ENCODE data around the gene SGMS2.
A peak's percentile ranks its signal among the peaks of the same experiment; 100 is the strongest.
"Not testable (repeated sequence)": the region's sequence is repeated elsewhere in the genome, so short reads cannot be mapped to it uniquely, and the experiment has no call there.

The SGMS2 gene

DNA sequence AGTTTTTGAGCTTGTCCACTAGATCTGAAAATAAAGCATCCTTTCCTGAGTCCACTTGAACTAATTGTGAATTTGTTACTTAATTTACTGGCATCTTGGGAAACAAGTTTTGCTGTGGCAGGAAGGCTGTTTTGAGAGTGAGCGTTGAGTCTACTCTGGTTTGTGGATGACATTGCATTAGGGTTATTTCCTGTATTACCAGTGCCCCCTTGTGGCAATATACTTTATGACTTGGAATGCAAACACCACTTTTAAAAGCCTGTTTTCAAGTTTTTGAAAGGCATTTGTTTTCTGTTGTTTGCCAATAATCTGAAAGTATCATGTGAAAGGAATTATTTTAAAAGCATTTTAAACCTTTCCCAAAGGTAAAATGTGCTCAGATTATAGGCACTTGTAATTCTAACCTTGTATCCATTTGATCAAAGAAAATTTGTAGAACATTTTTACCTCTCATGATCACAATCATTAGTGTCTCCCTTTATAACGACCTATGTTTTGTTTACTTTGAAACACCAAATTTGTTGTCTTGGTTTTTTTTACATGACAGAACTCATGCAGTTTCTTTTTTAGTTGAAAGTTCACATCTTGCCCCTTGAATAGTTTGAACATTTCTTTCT lies 88.7 kb downstream of the SGMS2 start:
- peak; percentile 49 for DNase-seq (ENCODE audit: low spot score)

DNA sequence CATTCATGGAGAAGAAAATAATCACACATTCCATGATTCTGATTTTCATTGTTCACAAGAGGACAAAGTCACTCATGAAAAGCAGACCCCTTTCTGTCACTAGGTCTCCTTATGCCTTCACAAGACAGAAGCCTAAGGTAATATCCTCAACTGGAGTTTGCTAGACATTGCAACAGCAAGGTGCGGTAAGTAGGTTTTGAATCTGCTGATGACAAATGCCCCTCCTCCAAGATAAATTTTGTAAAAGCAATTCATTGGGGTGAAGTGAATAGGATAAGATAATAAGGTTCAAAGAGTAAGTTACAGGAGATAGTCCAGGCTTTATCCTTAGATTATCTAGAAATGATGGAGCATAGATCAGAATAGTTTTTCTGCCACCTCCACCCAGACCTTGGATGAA lies 90.5 kb downstream of the SGMS2 start:
- DNase-seq (ENCODE audit: low spot score), result no peak

DNA sequence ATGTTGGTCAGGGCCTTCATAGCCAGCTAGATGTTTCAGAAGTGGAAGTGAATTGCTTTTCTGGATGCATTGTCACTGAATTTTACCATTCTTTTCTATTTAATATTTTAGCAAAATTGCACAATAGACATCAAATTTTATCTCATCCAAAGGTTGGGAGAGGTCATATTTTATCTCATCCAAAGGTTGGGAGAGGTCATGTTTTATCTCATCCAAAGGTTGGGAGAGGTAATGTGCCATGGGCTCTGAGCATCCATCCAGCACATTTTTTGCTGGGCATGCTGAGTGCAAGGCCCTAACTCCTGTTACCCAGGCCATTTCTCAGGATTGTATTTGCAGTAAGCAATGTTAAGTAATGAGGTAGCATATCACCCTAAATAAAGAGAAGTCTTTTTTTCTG lies 91.9 kb downstream of the SGMS2 start:
- no peak for DNase-seq (ENCODE audit: low spot score)

DNA sequence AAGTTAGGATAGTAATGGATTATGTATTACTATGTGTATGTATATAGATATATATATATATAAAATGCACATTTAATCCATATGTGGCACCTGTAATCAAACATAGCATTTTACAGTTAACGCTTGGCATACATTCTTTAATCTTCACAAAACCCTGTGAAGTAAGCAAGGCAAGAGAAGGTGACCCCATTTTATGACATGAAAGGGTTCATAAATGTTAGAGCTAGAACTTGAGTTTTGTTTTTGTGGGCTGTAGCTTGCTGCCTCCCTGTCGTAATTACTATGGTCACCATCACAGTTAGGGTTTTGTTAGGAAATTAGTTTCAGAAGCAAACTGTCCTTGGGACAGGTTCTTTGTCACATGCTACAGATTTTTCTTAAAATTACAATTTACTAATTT lies 92.8 kb downstream of the SGMS2 start:
- DNase-seq (ENCODE audit: low spot score), result no peak

DNA sequence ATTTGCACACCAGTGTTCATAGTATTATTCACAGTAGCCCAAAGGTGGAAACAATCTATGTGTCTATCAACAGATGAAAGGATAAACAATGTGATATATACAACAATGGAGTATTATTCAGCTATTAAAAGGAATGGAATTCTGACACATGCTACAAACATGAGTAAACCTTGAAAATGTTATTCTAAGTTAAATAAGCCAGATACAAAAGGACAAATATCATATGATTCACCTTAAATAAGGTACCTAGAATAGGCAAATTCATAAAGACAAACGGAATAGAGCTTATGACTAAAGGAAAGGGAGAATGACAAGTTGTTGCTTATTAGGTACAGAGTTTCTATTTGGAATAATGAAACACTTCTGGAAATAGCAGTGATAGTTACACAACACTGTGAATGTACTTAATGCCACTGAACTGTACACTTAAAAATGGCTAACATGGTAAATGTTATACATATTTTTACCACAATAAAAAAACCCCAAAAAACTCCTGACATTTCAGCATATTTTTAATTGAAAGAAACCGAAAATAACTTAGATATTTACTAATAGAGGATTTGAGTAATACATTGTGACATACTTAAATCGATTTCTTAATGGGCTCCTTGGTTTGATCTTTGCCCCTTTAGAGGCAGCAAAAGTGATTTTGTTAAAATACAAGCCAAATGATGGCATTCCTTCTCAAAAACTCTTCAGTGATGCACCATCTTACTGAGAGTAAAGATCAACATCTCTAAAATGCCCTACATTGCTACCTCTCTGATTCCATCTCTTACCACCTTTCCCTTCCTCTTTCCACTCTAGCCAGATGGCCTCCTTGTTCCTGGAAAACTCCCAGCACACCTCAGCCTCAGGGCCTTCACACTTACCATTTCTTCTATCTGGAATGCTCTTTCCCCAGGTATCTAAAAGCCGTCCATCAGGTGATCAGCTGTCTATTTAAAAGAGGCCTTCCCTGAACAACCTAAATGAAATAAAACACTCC lies 98.0 kb downstream of the SGMS2 start:
- DNase-seq (ENCODE audit: low spot score), result no peak

DNA sequence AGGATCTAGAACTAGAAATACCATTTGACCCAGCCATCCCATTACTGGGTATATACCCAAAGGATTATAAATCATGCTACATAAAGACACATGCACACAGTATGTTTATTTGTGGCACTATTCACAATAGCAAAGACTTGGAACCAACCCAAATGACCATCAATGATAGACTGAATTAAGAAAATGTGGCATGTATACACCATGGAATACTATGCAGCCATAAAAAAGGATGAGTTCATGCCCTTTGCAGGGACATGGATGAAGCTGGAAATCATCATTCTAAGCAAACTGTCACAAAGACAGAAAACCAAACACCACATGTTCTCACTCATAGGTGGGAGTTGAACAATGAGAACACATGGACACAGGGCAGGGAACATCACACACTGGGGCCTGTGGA lies 101.0 kb downstream of the SGMS2 start:
- DNase-seq (ENCODE audit: low spot score), result not testable (repeated sequence)

DNA sequence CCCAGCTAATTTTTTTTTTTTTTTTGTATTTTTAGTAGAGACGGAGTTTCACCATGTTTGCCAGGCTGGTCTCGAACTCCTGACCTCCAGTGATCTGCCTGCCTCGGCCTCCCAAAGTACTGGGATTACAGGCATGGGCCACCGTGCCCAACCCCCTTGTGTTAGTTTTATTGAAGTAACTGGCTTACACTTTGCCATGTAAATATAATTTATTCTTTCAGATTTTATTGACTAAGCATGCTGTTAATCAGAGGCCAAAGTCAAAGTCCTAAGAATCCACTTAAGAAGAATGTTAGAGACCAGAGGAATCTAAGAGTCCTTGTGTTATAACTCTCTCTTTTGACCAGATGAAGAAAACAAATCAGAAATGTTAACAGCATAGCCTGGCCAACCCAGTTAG lies 102.1 kb downstream of the SGMS2 start:
- DNase-seq (ENCODE audit: low spot score), result not testable (repeated sequence)

DNA sequence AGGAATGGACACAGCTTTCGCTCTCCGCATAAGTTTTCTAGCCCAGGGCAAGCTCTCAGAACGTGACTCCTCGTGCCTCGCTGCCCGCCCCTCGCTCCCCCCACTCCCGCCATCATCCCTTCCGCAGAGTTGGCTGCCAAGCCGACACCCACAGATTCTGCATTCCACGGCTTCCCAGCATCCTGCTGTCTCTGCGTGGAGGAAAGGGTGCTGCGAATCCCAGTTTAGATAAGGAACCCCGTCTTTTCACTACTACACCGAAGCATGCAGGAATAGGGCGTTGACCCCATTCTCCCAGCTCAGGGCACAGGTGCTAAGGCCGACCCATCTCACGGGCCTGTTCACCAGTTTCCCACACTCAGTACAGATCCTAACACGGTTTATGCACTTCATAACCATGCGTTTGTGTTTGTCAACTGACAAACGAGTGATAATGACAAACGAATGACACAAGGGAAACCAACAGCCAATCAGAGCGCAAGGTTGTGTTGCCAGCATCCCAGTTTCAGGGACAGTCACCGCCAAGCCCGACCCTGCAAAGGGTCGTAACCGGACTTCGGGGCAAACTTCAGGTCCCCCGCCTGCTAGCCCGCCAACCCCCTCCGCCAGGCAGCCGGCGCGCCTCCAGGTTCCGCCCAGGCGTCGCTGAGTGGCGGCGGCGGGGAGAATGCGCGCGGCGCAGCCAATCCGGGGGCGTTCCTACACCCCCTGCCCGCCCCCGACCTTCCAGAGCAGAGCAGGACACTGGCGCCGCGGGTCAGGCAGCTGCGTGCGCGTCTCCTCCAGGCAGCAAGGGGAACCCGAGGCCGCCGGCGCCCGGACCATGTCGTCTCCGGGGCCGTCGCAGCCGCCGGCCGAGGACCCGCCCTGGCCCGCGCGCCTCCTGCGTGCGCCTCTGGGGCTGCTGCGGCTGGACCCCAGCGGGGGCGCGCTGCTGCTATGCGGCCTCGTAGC lies 106.4 kb downstream of the SGMS2 start, which contains the start of gene CYP2U1:
TSS of gene CYP2U1 (plus strand) at position 729 of the 954 bp plus-strand sequence. CDS start at position 824, 95 bp downstream.
- DNase-seq (ENCODE audit: low spot score), result peak; percentile 95

DNA sequence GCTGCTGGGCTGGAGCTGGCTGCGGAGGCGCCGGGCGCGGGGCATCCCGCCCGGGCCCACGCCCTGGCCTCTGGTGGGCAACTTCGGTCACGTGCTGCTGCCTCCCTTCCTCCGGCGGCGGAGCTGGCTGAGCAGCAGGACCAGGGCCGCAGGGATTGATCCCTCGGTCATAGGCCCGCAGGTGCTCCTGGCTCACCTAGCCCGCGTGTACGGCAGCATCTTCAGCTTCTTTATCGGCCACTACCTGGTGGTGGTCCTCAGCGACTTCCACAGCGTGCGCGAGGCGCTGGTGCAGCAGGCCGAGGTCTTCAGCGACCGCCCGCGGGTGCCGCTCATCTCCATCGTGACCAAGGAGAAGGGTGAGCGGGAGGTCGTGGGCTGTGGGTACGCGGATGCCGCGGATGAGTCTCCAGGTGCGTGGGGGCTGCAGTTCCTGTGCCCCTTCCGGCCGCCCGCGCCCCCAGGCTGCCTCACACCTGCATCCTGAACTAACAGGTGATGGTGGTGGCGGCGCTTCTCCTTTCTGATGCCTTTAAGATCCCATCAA lies 107.1 kb downstream of the SGMS2 start:
- peak; percentile 10 for DNase-seq (ENCODE audit: low spot score)

DNA sequence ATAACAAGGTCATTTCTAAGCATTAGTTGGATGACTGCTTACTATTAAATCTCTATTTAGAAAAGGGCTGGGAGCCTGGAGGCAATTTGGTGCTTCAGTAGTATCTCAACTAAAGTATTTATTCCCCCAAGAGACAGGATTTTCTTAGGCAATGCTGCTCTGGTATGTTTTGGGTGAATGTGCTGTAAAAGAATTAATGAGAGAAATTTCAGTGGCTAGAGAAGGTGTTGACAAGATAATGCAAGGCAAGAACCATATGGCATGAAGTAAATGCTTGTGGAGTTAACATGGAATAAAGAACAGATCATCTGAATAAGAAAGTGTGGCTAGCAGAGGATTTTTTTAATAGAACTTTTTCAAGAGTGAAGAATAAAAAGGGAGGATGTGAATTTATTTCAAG lies 110.5 kb downstream of the SGMS2 start:
- DNase-seq (ENCODE audit: low spot score), result no peak

DNA sequence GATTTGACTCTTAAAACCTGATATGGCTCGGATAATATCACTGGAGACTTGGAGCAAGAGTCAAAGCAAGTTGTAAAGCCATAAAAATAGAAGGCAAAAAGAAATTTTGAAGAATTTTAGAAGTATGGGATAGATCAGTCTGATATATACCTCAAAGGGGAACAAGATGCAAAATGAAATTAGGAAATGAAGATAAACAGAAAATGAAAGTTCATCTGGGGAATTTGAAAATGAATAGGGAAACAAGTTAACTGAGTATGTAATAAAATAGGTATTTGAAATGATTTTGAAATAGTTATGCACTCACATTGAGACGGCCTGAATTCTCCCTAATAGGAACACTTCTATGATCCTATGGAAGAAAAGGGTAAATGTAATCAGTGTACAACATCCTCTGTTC lies 112.3 kb downstream of the SGMS2 start:
- no peak for DNase-seq (ENCODE audit: low spot score)

DNA sequence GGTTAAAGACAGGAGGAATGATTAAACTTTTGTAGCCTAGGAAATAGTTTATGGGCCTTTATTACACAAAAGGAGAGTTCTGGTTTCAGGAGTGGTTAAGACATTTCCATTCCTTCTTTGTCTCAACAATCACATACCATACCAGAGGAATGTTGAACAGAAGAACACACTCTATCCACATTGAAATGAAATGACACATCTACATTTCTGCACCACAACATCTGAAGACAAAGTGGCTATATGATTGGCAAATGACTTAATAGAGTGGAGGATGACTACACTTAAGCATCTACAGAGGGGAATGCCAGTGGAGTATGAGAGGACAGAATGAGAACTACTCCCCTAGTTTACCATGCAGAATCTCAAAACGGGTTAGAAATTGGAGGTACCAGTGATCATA lies 114.6 kb downstream of the SGMS2 start:
- no peak for DNase-seq (ENCODE audit: low spot score)

DNA sequence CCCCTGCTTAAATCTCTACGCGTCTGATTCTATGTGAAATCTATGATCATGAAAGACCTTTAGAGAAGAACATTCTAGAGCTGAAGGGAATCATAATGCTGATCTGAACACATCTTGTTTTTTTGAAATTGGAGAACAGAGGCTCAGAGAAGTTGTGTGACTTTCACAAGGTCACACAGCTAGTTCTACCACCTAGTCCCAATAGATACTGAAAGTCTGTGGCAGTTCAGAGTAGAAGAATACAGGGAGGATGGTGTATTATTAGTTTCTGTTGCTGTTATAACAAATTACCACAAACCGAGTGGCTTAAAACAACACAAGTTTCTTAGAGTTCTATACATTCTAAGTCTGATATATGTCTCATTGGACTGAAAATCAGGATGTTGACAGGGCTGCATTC lies 121.1 kb downstream of the SGMS2 start:
- no peak for DNase-seq (ENCODE audit: low spot score)

DNA sequence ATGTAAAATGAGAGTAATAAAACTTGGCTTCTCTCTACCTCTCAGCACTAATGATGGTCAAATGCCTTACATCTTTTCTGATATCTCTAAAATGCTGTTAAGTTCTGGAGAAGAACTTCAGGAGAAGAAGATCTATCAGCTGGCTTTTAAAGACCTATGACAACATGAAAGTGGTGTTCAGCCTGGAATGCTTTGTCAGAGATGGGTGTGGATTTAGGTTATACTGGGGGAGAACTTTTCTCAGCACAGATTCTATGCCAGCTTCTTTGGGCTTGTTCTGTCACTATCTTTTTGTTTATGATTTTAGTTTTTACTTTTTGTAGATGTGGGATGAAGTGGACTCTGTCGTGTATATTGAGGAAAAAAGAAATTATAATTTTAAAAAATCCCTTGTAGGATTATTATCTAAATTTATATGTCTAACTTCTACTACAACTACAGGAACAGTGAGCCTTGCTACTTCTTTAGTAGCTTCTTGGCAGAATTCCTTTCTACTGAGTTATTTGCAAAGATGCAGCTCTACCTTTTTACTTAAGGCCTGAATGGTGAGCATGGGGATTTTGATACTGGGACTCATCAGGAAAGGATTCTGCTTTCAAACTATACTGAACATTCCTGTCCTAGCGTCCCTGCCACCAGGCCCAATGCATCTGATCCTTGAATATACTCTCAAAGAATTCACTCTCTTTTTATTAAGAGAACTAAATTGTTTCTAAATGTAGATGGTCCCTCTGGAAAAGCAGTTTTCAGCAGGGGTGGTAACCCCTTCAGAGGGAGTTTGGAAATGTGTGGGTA lies 126.2 kb downstream of the SGMS2 start:
- no peak for DNase-seq (ENCODE audit: low spot score)

DNA sequence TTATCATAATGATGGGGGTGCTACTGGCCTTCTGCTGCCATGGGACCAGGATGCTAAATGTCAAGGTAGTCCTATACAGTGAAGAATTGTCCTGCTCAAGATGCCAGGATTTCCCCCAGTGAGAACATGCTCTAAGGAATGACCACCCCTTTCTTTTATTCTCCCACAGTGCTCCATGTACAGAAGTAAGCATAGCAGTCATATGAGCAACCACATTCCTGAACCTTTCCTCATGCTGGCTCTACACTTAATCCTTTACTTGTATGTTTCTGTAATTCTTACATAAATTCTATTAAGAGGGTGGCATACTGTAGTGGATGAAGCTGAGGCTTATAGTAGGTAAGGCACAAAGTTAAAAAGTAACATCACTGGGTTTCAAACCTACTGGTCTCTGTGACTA lies 126.8 kb downstream of the SGMS2 start:
- DNase-seq (ENCODE audit: low spot score), result no peak

DNA sequence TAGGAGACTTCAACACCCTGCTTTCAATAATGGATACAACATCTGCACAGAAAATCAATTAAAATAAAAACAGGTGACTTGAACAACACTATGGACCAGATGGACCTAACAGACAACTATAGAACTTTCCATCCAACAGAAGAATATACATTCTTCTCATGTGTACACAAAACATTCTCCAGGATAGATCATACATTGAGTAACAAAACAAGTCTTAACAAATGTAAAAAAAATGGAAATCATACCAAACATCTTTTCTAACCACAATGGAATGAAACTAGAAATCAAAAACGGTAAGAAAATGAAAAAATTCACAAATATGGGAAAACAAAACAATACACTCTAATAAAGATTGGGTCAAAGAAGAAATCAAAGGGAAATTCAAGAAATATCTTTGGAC lies 131.3 kb downstream of the SGMS2 start:
- no peak for DNase-seq (ENCODE audit: low spot score)

Measured in iPS-NIHi11 (cell line).